ENCODE results near the gene NUTM2F.

DNA sequence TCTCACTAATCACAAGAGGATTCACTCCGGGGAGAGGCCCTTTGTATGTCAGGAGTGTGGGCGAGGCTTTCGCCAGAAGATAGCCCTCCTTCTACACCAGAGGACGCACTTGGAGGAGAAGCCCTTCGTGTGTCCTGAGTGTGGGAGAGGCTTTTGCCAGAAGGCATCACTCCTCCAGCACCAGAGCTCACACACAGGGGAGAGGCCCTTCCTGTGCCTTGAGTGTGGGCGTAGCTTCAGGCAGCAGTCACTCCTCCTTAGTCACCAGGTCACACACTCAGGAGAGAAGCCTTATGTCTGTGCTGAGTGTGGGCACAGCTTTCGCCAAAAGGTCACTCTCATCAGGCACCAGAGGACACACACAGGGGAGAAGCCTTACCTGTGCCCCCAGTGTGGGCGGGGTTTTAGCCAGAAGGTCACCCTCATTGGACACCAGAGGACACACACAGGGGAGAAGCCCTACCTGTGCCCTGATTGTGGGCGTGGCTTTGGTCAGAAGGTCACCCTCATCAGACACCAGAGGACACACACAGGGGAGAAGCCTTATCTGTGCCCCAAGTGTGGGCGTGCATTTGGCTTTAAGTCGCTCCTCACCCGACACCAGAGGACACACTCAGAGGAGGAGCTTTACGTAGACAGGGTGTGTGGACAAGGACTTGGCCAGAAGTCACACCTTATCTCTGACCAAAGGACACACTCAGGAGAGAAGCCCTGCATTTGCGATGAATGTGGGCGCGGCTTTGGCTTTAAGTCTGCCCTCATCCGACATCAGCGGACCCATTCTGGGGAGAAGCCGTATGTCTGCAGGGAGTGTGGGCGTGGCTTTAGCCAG is 27.8 kb downstream of the NUTM2F start:
- TF ChIP-seq, protein P1, sequence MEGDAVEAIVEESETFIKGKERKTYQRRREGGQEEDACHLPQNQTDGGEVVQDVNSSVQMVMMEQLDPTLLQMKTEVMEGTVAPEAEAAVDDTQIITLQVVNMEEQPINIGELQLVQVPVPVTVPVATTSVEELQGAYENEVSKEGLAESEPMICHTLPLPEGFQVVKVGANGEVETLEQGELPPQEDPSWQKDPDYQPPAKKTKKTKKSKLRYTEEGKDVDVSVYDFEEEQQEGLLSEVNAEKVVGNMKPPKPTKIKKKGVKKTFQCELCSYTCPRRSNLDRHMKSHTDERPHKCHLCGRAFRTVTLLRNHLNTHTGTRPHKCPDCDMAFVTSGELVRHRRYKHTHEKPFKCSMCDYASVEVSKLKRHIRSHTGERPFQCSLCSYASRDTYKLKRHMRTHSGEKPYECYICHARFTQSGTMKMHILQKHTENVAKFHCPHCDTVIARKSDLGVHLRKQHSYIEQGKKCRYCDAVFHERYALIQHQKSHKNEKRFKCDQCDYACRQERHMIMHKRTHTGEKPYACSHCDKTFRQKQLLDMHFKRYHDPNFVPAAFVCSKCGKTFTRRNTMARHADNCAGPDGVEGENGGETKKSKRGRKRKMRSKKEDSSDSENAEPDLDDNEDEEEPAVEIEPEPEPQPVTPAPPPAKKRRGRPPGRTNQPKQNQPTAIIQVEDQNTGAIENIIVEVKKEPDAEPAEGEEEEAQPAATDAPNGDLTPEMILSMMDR (IDR thresholded peaks at IDR 0.05; ENCODE audit: borderline replicate concordance, extremely low read depth, low read length, poor library complexity, severe bottlenecking), result no peak
- TF ChIP-seq EZH2 (IDR thresholded peaks at IDR 0.05; ENCODE audit: borderline replicate concordance, low read depth, low read length, severe bottlenecking), result no peak
